Measurements from ENCODE around the gene KCNJ6.

DNA sequence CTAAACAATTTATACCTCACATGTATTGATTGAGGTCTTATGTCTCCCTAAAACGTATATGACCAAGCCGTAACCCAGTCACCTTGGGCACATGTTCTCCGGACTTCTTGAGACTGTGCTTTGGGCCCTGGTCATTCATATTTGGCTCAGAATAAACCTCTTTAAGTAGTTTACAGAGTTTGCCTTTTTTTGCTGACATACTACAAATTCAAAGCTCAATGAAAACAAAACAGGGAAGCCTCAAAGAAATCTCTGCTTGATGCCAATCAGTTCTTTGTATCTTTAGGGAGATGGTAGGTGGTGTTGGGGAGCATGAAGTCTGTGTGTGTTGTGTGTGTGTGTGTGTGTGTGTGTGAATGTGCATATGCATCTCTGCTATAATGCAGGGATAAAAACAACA is 247.0 kb downstream of the KCNJ6 start:
- no peak for TF ChIP-seq POLR2A (IDR thresholded peaks at IDR 0.05)
- TF ChIP-seq, protein P1, sequence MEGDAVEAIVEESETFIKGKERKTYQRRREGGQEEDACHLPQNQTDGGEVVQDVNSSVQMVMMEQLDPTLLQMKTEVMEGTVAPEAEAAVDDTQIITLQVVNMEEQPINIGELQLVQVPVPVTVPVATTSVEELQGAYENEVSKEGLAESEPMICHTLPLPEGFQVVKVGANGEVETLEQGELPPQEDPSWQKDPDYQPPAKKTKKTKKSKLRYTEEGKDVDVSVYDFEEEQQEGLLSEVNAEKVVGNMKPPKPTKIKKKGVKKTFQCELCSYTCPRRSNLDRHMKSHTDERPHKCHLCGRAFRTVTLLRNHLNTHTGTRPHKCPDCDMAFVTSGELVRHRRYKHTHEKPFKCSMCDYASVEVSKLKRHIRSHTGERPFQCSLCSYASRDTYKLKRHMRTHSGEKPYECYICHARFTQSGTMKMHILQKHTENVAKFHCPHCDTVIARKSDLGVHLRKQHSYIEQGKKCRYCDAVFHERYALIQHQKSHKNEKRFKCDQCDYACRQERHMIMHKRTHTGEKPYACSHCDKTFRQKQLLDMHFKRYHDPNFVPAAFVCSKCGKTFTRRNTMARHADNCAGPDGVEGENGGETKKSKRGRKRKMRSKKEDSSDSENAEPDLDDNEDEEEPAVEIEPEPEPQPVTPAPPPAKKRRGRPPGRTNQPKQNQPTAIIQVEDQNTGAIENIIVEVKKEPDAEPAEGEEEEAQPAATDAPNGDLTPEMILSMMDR (IDR thresholded peaks at IDR 0.05) = no peak

All from testis (tissue), 2 donors.